ENCODE results near the gene LRP2.

Gene LRP2

GRCh38 chr2:169254774-169255173 is 107.6 kb downstream of the LRP2 start:
- H3K79me2 ChIP-seq = no peaks in the 10 kb centered on the region
- H3K27me3 ChIP-seq (ENCODE audit: control insufficient read depth, insufficient read depth, low read length) = no peaks in the 10 kb centered on the region
- H3K4me3 ChIP-seq (ENCODE audit: low read depth, low read length) = no peak overlapping the region
- H3K4me2 ChIP-seq (ENCODE audit: low read length) = no peak overlapping the region
- H2AFZ ChIP-seq = no peak overlapping the region
- H3K27ac ChIP-seq = no peak overlapping the region
- TF ChIP-seq CTCF (IDR thresholded peaks at IDR 0.05) = no peak
- no peaks in the 10 kb centered on the region for H3K9me3 ChIP-seq (ENCODE audit: control insufficient read depth, low read length)
- no peaks in the 10 kb centered on the region for H3K36me3 ChIP-seq (ENCODE audit: control insufficient read depth, insufficient read depth, low read length)
- H3K4me1 ChIP-seq = no peaks in the 10 kb centered on the region
- H3K9ac ChIP-seq = no peak overlapping the region

GRCh38 chr2:169247211-169247610 is 115.1 kb downstream of the LRP2 start:
- no peaks in the 10 kb centered on the region for H3K79me2 ChIP-seq
- H3K27ac ChIP-seq = no peak overlapping the region
- no peak overlapping the region for H3K4me2 ChIP-seq (ENCODE audit: low read length)
- no peak overlapping the region for H3K4me3 ChIP-seq (ENCODE audit: low read depth, low read length)
- H2AFZ ChIP-seq = no peak overlapping the region
- H3K9me3 ChIP-seq (ENCODE audit: control insufficient read depth, low read length) = no peaks in the 10 kb centered on the region
- no peak for TF ChIP-seq CTCF (IDR thresholded peaks at IDR 0.05)
- H3K27me3 ChIP-seq (ENCODE audit: control insufficient read depth, insufficient read depth, low read length) = no peaks in the 10 kb centered on the region
- H3K9ac ChIP-seq = no peak overlapping the region
- H3K4me1 ChIP-seq = no peaks in the 10 kb centered on the region
- H3K36me3 ChIP-seq (ENCODE audit: control insufficient read depth, insufficient read depth, low read length) = no peaks in the 10 kb centered on the region

- H3K27me3 ChIP-seq (ENCODE audit: control insufficient read depth, insufficient read depth, low read length) = no peaks in the 10 kb centered on the region
- no peaks in the 10 kb centered on the region for H3K36me3 ChIP-seq (ENCODE audit: control insufficient read depth, insufficient read depth, low read length)
- no peak overlapping the region for H3K27ac ChIP-seq
- H3K4me3 ChIP-seq (ENCODE audit: low read depth, low read length) = no peak overlapping the region
- no peak overlapping the region for H3K9ac ChIP-seq
- no peak for TF ChIP-seq CTCF (IDR thresholded peaks at IDR 0.05)
- H2AFZ ChIP-seq = no peak overlapping the region
- H3K4me2 ChIP-seq (ENCODE audit: low read length) = no peak overlapping the region
- no peaks in the 10 kb centered on the region for H3K4me1 ChIP-seq
- no peaks in the 10 kb centered on the region for H3K9me3 ChIP-seq (ENCODE audit: control insufficient read depth, low read length)
- H3K79me2 ChIP-seq = no peaks in the 10 kb centered on the region
These were observed 121.9 kb downstream of the LRP2 start for GRCh38 chr2:169240405-169240804.

- no peak for TF ChIP-seq CTCF (IDR thresholded peaks at IDR 0.05)
- Histone ChIP-seq H3K27me3 (ENCODE audit: control insufficient read depth, insufficient read depth, low read length) (no peaks in the 10 kb centered on the region), H3K36me3 (ENCODE audit: control insufficient read depth, insufficient read depth, low read length) (no peaks in the 10 kb centered on the region), H3K4me3 (ENCODE audit: low read depth, low read length) (no peak overlapping the region), H3K9ac (no peak overlapping the region), H3K27ac (no peak overlapping the region), H3K9me3 (ENCODE audit: control insufficient read depth, low read length) (no peaks in the 10 kb centered on the region), H2AFZ (no peak overlapping the region), H3K4me1 (no peaks in the 10 kb centered on the region), H3K4me2 (ENCODE audit: low read length) (no peak overlapping the region), H3K79me2 (no peaks in the 10 kb centered on the region)
These were observed 124.4 kb downstream of the LRP2 start for GRCh38 chr2:169237939-169238338.

GRCh38 chr2:169237286-169237685 is 125.0 kb downstream of the LRP2 start:
- no peak overlapping the region for H2AFZ ChIP-seq
- H3K27me3 ChIP-seq (ENCODE audit: control insufficient read depth, insufficient read depth, low read length) = no peaks in the 10 kb centered on the region
- H3K27ac ChIP-seq = no peak overlapping the region
- H3K9ac ChIP-seq = no peak overlapping the region
- H3K4me1 ChIP-seq = no peaks in the 10 kb centered on the region
- H3K4me3 ChIP-seq (ENCODE audit: low read depth, low read length) = no peak overlapping the region
- no peak overlapping the region for H3K4me2 ChIP-seq (ENCODE audit: low read length)
- TF ChIP-seq CTCF (IDR thresholded peaks at IDR 0.05) = no peak
- no peaks in the 10 kb centered on the region for H3K36me3 ChIP-seq (ENCODE audit: control insufficient read depth, insufficient read depth, low read length)
- H3K79me2 ChIP-seq = no peaks in the 10 kb centered on the region
- H3K9me3 ChIP-seq (ENCODE audit: control insufficient read depth, low read length) = no peaks in the 10 kb centered on the region
